Measurements from ENCODE around the gene GUK1.

The GUK1 gene

GRCh38 chr1:228166170-228166936 is 26.3 kb downstream of the GUK1 start:
- Histone ChIP-seq H3K4me1 (ENCODE audit: low read depth, poor library complexity, severe bottlenecking) (peaks cover 17% of the 10 kb centered on the region), H3K4me3 (IDR thresholded peaks at IDR 0.05; ENCODE audit: insufficient read depth, low read depth, low read length) (peak overlapping the region; percentile 61), H3K79me2 (ENCODE audit: insufficient read depth, low read depth) (no peaks in the 10 kb centered on the region; the same call in 1 of the 2 replicates), H3K4me2 (peak overlapping the region; percentile 56), H3K27ac (peak overlapping the region; percentile 97), H3K9ac (peak overlapping the region; percentile 98), H3K36me3 (ENCODE audit: insufficient read depth) (no peaks in the 10 kb centered on the region), H2AFZ (ENCODE audit: low read depth) (peak overlapping the region; percentile 91), H4K20me1 (ENCODE audit: insufficient read depth) (no peaks in the 10 kb centered on the region), H3K27me3 (ENCODE audit: insufficient read depth, low read depth) (no peaks in the 10 kb centered on the region)
- TF ChIP-seq CTCF (conservative IDR thresholded peaks at IDR 0.05; ENCODE audit: low read depth, low read length) = peak; percentile 54; the same call in 1 of the 2 replicates

GRCh38 chr1:228168563-228169270 is 28.6 kb downstream of the GUK1 start:
- TF ChIP-seq CTCF (conservative IDR thresholded peaks at IDR 0.05; ENCODE audit: low read depth, low read length) = no peak
- Histone ChIP-seq H3K4me2 (no peak overlapping the region), H3K9ac (no peak overlapping the region), H2AFZ (ENCODE audit: low read depth) (no peak overlapping the region), H3K79me2 (ENCODE audit: insufficient read depth, low read depth) (no peaks in the 10 kb centered on the region; the same call in 1 of the 2 replicates), H4K20me1 (ENCODE audit: insufficient read depth) (no peaks in the 10 kb centered on the region), H3K4me1 (ENCODE audit: low read depth, poor library complexity, severe bottlenecking) (peaks cover 17% of the 10 kb centered on the region), H3K27me3 (ENCODE audit: insufficient read depth, low read depth) (no peaks in the 10 kb centered on the region), H3K27ac (no peak overlapping the region), H3K36me3 (ENCODE audit: insufficient read depth) (no peaks in the 10 kb centered on the region), H3K4me3 (IDR thresholded peaks at IDR 0.05; ENCODE audit: insufficient read depth, low read depth, low read length) (no peak overlapping the region)

GRCh38 chr1:228169345-228169744 is 29.3 kb downstream of the GUK1 start:
- H4K20me1 ChIP-seq (ENCODE audit: insufficient read depth) = no peaks in the 10 kb centered on the region

GRCh38 chr1:228170666-228171065 is 30.6 kb downstream of the GUK1 start:
- H3K79me2 ChIP-seq (ENCODE audit: insufficient read depth, low read depth) = no peaks in the 10 kb centered on the region; the same call in 1 of the 2 replicates
- no peak overlapping the region for H2AFZ ChIP-seq (ENCODE audit: low read depth)
- H3K27me3 ChIP-seq (ENCODE audit: insufficient read depth, low read depth) = no peaks in the 10 kb centered on the region
- H4K20me1 ChIP-seq (ENCODE audit: insufficient read depth) = no peaks in the 10 kb centered on the region
- no peak overlapping the region for H3K4me2 ChIP-seq
- no peak overlapping the region for H3K27ac ChIP-seq
- no peak overlapping the region for H3K4me3 ChIP-seq (IDR thresholded peaks at IDR 0.05; ENCODE audit: insufficient read depth, low read depth, low read length)
- TF ChIP-seq CTCF (conservative IDR thresholded peaks at IDR 0.05; ENCODE audit: low read depth, low read length) = no peak
- H3K36me3 ChIP-seq (ENCODE audit: insufficient read depth) = no peaks in the 10 kb centered on the region
- H3K4me1 ChIP-seq (ENCODE audit: low read depth, poor library complexity, severe bottlenecking) = peaks cover 9% of the 10 kb centered on the region
- no peak overlapping the region for H3K9ac ChIP-seq

More at GRCh38 chr1:228169345-228169744, 29.3 kb downstream of the GUK1 start:
- Histone ChIP-seq H3K9ac (no peak overlapping the region), H3K36me3 (ENCODE audit: insufficient read depth) (no peaks in the 10 kb centered on the region), H3K4me1 (ENCODE audit: low read depth, poor library complexity, severe bottlenecking) (peaks cover 17% of the 10 kb centered on the region), H3K4me3 (IDR thresholded peaks at IDR 0.05; ENCODE audit: insufficient read depth, low read depth, low read length) (no peak overlapping the region), H3K27ac (no peak overlapping the region), H2AFZ (ENCODE audit: low read depth) (no peak overlapping the region), H3K4me2 (no peak overlapping the region), H3K27me3 (ENCODE audit: insufficient read depth, low read depth) (no peaks in the 10 kb centered on the region), H3K79me2 (ENCODE audit: insufficient read depth, low read depth) (no peaks in the 10 kb centered on the region; the same call in 1 of the 2 replicates)
- no peak for TF ChIP-seq CTCF (conservative IDR thresholded peaks at IDR 0.05; ENCODE audit: low read depth, low read length)

All from KMS-11 (cell line).